GM21529 (cell line): ENCODE measurements around the gene GABPB2.
A peak's percentile ranks its signal among the peaks of the same experiment; 100 is the strongest.

ENCODE experiments used
- ATAC-seq: cut with Tn5 transposase; IDR thresholded peaks from one replicate; pipeline ENCODE4 v1.9.1; 2021; ENCODE audit not compliant: unreplicated experiment

GABPB2 gene

GRCh38 chr1:151070474-151071276 is at the start of gene GABPB2:
Gene GABPB2 (plus strand): TSS chr1:151070761. CDS start chr1:151088190, 17,429 bp downstream.
- peak; percentile 84 for ATAC-seq

GRCh38 chr1:151024540-151025146 is 45.9 kb upstream of the GABPB2 start:
- ATAC-seq = no peak

- no peak for ATAC-seq
Measured at GRCh38 chr1:151026460-151026859, 44.1 kb upstream of the GABPB2 start.

- ATAC-seq = no peak
Measured at GRCh38 chr1:151032164-151032563, 38.4 kb upstream of the GABPB2 start.

- ATAC-seq = no peak
Measured at GRCh38 chr1:151035167-151035566, 35.4 kb upstream of the GABPB2 start.

GRCh38 chr1:151036356-151036755 is 34.2 kb upstream of the GABPB2 start, which contains the start of gene BNIPL:
Gene BNIPL (plus strand): TSS chr1:151036586. CDS start chr1:151036726, 140 bp downstream.
- ATAC-seq = no peak

- ATAC-seq = no peak
Measured at GRCh38 chr1:151037032-151037431, 33.5 kb upstream of the GABPB2 start.

- ATAC-seq = no peak
Measured at GRCh38 chr1:151039521-151039920, 31.0 kb upstream of the GABPB2 start.

- ATAC-seq = no peak
Measured at GRCh38 chr1:151043163-151043562, 27.4 kb upstream of the GABPB2 start.

- peak; percentile 43 for ATAC-seq
Measured at GRCh38 chr1:151047591-151047924, 23.0 kb upstream of the GABPB2 start, which contains the start of gene C1orf56. Gene C1orf56 (plus strand): TSS chr1:151047751. CDS start chr1:151047848, 97 bp downstream.

- ATAC-seq = peak; percentile 70
Measured at GRCh38 chr1:151047925-151048644, 22.5 kb upstream of the GABPB2 start.

GRCh38 chr1:151048645-151049032 is 21.9 kb upstream of the GABPB2 start:
- no peak for ATAC-seq

- ATAC-seq = no peak
Measured at GRCh38 chr1:151049458-151049857, 21.1 kb upstream of the GABPB2 start.

- ATAC-seq = no peak
Measured at GRCh38 chr1:151050051-151050688, 20.4 kb upstream of the GABPB2 start.

GRCh38 chr1:151051356-151052009 is 19.1 kb upstream of the GABPB2 start:
- ATAC-seq = no peak

- no peak for ATAC-seq
Measured at GRCh38 chr1:151054971-151055547, 15.5 kb upstream of the GABPB2 start.

- ATAC-seq = no peak
Measured at GRCh38 chr1:151055581-151055980, 15.0 kb upstream of the GABPB2 start.

- no peak for ATAC-seq
Measured at GRCh38 chr1:151056149-151056548, 14.4 kb upstream of the GABPB2 start.

- ATAC-seq = no peak
Measured at GRCh38 chr1:151058692-151059091, 11.9 kb upstream of the GABPB2 start.
